ENCODE measurements around the gene SLC35F5. TPM values are rescaled to one million over a fixed set of nuclear protein-coding genes. Genes with fewer than 3 reads are reported as not detected.

Gene SLC35F5
- total and polyA plus RNA-seq, 2 experiments from 2014 or later: 10.9 to 30.5 TPM

DNA sequence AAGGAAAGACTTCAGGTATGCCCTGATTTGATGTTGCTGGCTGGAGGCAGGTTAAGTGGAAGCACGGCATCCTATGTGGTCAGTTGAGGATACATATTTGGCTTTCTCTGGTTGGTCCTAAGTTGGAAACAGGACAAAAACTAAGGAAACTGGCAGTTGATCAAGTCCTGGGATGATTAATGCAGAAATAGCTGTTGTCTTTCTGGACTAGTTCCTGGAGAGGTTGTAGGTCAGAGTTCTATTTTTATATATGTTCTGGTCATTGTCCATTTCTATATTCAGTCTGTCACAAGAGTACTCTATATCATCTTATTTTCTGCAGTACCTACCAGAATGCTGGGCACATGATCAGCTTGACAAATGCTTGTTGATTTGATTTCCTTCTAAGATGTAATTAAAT lies 4.0 kb upstream of the SLC35F5 start (continued):
- TF ChIP-seq, protein P1, sequence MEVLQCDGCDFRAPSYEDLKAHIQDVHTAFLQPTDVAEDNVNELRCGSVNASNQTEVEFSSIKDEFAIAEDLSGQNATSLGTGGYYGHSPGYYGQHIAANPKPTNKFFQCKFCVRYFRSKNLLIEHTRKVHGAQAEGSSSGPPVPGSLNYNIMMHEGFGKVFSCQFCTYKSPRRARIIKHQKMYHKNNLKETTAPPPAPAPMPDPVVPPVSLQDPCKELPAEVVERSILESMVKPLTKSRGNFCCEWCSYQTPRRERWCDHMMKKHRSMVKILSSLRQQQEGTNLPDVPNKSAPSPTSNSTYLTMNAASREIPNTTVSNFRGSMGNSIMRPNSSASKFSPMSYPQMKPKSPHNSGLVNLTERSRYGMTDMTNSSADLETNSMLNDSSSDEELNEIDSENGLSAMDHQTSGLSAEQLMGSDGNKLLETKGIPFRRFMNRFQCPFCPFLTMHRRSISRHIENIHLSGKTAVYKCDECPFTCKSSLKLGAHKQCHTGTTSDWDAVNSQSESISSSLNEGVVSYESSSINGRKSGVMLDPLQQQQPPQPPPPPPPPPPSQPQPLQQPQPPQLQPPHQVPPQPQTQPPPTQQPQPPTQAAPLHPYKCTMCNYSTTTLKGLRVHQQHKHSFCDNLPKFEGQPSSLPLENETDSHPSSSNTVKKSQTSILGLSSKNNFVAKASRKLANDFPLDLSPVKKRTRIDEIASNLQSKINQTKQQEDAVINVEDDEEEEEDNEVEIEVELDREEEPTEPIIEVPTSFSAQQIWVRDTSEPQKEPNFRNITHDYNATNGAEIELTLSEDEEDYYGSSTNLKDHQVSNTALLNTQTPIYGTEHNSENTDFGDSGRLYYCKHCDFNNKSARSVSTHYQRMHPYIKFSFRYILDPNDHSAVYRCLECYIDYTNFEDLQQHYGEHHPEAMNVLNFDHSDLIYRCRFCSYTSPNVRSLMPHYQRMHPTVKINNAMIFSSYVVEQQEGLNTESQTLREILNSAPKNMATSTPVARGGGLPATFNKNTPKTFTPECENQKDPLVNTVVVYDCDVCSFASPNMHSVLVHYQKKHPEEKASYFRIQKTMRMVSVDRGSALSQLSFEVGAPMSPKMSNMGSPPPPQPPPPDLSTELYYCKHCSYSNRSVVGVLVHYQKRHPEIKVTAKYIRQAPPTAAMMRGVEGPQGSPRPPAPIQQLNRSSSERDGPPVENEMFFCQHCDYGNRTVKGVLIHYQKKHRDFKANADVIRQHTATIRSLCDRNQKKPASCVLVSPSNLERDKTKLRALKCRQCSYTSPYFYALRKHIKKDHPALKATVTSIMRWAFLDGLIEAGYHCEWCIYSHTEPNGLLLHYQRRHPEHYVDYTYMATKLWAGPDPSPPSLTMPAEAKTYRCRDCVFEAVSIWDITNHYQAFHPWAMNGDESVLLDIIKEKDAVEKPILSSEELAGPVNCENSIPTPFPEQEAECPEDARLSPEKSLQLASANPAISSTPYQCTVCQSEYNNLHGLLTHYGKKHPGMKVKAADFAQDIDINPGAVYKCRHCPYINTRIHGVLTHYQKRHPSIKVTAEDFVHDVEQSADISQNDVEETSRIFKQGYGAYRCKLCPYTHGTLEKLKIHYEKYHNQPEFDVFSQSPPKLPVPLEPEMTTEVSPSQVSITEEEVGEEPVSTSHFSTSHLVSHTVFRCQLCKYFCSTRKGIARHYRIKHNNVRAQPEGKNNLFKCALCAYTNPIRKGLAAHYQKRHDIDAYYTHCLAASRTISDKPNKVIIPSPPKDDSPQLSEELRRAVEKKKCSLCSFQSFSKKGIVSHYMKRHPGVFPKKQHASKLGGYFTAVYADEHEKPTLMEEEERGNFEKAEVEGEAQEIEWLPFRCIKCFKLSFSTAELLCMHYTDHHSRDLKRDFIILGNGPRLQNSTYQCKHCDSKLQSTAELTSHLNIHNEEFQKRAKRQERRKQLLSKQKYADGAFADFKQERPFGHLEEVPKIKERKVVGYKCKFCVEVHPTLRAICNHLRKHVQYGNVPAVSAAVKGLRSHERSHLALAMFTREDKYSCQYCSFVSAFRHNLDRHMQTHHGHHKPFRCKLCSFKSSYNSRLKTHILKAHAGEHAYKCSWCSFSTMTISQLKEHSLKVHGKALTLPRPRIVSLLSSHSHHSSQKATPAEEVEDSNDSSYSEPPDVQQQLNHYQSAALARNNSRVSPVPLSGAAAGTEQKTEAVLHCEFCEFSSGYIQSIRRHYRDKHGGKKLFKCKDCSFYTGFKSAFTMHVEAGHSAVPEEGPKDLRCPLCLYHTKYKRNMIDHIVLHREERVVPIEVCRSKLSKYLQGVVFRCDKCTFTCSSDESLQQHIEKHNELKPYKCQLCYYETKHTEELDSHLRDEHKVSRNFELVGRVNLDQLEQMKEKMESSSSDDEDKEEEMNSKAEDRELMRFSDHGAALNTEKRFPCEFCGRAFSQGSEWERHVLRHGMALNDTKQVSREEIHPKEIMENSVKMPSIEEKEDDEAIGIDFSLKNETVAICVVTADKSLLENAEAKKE (CRISPR knock-in tag; IDR thresholded peaks at IDR 0.05): no peak
- TF ChIP-seq EZH2phosphoT487 (IDR thresholded peaks at IDR 0.05; ENCODE audit: unreplicated experiment): no peak
- no peak for TF ChIP-seq EZH2 (IDR thresholded peaks at IDR 0.05; ENCODE audit: low read depth, unreplicated experiment)
- TF ChIP-seq, protein P2, sequence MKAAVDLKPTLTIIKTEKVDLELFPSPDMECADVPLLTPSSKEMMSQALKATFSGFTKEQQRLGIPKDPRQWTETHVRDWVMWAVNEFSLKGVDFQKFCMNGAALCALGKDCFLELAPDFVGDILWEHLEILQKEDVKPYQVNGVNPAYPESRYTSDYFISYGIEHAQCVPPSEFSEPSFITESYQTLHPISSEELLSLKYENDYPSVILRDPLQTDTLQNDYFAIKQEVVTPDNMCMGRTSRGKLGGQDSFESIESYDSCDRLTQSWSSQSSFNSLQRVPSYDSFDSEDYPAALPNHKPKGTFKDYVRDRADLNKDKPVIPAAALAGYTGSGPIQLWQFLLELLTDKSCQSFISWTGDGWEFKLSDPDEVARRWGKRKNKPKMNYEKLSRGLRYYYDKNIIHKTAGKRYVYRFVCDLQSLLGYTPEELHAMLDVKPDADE (IDR thresholded peaks at IDR 0.05): no peak
- no peak for TF ChIP-seq ZNF331 (CRISPR knock-in tag; IDR thresholded peaks at IDR 0.05; ENCODE audit: low read depth)
- no peak for TF ChIP-seq POLR2AphosphoS5 (IDR thresholded peaks at IDR 0.05; ENCODE audit: low read depth)
- TF ChIP-seq NANOG (IDR thresholded peaks at IDR 0.05; ENCODE audit: borderline replicate concordance): no peak
- TF ChIP-seq, protein P3, sequence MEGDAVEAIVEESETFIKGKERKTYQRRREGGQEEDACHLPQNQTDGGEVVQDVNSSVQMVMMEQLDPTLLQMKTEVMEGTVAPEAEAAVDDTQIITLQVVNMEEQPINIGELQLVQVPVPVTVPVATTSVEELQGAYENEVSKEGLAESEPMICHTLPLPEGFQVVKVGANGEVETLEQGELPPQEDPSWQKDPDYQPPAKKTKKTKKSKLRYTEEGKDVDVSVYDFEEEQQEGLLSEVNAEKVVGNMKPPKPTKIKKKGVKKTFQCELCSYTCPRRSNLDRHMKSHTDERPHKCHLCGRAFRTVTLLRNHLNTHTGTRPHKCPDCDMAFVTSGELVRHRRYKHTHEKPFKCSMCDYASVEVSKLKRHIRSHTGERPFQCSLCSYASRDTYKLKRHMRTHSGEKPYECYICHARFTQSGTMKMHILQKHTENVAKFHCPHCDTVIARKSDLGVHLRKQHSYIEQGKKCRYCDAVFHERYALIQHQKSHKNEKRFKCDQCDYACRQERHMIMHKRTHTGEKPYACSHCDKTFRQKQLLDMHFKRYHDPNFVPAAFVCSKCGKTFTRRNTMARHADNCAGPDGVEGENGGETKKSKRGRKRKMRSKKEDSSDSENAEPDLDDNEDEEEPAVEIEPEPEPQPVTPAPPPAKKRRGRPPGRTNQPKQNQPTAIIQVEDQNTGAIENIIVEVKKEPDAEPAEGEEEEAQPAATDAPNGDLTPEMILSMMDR (conservative IDR thresholded peaks at IDR 0.05; ENCODE audit: low read depth in 2 of 2): no peak

Measured in GM23338 (cell line).